ENCODE results near the gene CACNB4.

DNA sequence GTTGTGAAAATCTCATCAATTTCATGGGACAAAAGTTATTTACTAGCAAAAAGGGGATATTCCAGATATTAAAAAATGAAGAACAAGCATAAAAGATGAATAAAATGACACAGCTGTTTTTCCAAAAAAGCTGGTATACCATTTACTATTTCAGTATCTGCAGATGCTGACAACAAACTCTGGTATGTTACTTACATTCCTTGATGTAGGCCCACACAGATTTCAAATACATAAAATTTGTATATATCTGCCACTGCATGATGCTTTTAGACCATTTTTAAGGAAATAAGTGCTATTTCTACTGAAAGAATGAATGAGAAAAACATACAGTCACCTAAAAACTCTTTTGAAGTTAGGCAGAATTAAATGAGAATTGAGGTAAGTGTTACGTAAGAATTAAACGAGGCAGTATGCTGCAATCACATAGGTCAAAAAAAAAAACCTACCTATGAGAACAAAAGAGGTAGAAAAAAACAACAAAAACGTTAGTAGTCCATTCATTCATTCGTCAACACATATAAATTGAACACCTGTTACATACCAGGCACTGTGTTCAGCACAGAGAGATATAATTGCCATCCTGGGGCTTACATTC lies 303.1 kb downstream of the CACNB4 start:
- no peak for TF ChIP-seq POLR2A (IDR thresholded peaks at IDR 0.05)
- TF ChIP-seq, protein P1, sequence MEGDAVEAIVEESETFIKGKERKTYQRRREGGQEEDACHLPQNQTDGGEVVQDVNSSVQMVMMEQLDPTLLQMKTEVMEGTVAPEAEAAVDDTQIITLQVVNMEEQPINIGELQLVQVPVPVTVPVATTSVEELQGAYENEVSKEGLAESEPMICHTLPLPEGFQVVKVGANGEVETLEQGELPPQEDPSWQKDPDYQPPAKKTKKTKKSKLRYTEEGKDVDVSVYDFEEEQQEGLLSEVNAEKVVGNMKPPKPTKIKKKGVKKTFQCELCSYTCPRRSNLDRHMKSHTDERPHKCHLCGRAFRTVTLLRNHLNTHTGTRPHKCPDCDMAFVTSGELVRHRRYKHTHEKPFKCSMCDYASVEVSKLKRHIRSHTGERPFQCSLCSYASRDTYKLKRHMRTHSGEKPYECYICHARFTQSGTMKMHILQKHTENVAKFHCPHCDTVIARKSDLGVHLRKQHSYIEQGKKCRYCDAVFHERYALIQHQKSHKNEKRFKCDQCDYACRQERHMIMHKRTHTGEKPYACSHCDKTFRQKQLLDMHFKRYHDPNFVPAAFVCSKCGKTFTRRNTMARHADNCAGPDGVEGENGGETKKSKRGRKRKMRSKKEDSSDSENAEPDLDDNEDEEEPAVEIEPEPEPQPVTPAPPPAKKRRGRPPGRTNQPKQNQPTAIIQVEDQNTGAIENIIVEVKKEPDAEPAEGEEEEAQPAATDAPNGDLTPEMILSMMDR (IDR thresholded peaks at IDR 0.05): no peak
- TF ChIP-seq POLR2AphosphoS5 (IDR thresholded peaks at IDR 0.05): no peak

Data from prostate gland (tissue), 2 donors.